Heart left ventricle (tissue), 13 donors: Measurements from ENCODE around the gene CD8A.

ENCODE experiments used
- POLR2A ChIP-seq, 2 donors: fragments of 450-650 bp; IDR thresholded peaks; one replicate each; pipeline ENCODE4 v1.6.1; 2017; ENCODE audit warnings: antibody characterized with exemption in 2 of 2, mild to moderate bottlenecking in 2 of 2, moderate library complexity in 2 of 2
- TF ChIP-seq, protein P1 (sequence below), 12 donors: fragments of 200-600 bp; sonication (generic) in 4 of 12; IDR thresholded peaks; one replicate each; pipeline versions ENCODE4 v1.5.0 to v1.8.0; 2018 to 2022; ENCODE audit warnings: antibody characterized with exemption in 12 of 12, mild to moderate bottlenecking in 5 of 12
- donor health status: ischemic (EF 13 %, LVEDD 7.1; RV severe dilation, severe dysfunction).
- donor health status: DM: no; HTN: yes; CAD: no.
- donor health status: DM: no; HTN: no; CAD: no.
- donor health status: ischemic (EF 25% LVEDD 6.9; RV normal size, moderate dysfunction).
- donor health status: ischemic (EF 25% LVEDD 5.7; RV mildly dilated, moderate dysfunction).
- donor health status: ischemic (EF 35%, LVEDD 5.7; RV mildly dilated, moderate dysfunction).
- donor health status: nonischemic (EF 11% LVEDD 7.7; RV severe dilation, severe dysfunction).
- donor health status: DM: yes; HTN: yes; CAD: no.
- donor health status: PGD.
- donor health status: ischemic (EF 29% LVEDD 5.4; RV normal size, mild dysfunction).
- donor health status: nonischemic (EF 23%, LVEDD 6.1; RV moderate dilation, normal function).

- TF ChIP-seq, protein P1, sequence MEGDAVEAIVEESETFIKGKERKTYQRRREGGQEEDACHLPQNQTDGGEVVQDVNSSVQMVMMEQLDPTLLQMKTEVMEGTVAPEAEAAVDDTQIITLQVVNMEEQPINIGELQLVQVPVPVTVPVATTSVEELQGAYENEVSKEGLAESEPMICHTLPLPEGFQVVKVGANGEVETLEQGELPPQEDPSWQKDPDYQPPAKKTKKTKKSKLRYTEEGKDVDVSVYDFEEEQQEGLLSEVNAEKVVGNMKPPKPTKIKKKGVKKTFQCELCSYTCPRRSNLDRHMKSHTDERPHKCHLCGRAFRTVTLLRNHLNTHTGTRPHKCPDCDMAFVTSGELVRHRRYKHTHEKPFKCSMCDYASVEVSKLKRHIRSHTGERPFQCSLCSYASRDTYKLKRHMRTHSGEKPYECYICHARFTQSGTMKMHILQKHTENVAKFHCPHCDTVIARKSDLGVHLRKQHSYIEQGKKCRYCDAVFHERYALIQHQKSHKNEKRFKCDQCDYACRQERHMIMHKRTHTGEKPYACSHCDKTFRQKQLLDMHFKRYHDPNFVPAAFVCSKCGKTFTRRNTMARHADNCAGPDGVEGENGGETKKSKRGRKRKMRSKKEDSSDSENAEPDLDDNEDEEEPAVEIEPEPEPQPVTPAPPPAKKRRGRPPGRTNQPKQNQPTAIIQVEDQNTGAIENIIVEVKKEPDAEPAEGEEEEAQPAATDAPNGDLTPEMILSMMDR (IDR thresholded peaks at IDR 0.05): no peak
- no peak for TF ChIP-seq POLR2A (IDR thresholded peaks at IDR 0.05)
Observed at GRCh38 chr2:86789687-86790133, 1.0 kb downstream of the CD8A start.
